Measurements from ENCODE around the gene SORCS1. TPM values are rescaled to one million over a fixed set of nuclear protein-coding genes. Genes with fewer than 3 reads are reported as not detected.

The SORCS1 gene
- total and polyA plus RNA-seq, 2 of the 8 experiments (the other 6 are each of a cell fraction or from before 2014, with no cell fraction given): 4.1 to 4.6 TPM

DNA sequence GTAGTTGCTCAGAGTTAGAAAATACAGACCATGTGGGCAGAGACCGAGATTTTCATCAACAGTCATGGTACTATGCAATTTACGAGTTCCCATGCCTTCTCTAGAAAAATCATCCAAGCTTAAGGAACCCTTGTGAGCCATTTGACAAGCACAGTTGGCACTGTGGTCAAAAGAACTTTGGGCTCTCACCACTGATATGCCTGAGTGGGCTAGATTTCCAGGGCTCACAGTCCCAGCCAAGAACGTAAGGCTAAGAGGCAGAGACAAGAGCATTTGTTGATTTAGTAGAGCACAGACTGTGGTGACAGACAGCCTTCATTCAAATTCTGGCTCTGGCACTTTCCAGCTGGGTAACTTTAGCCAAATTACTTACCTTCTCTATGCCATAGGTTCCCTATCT, 407.0 kb downstream of the SORCS1 start (continued):
- no peak for TF ChIP-seq GTF2F1 (IDR thresholded peaks at IDR 0.05; ENCODE audit: borderline replicate concordance, low read depth, low read length)
